IMR-90 (cell line): ENCODE data around the gene GRB10. TPM values are rescaled to one million over a fixed set of nuclear protein-coding genes. Genes with fewer than 3 reads are reported as not detected.

ENCODE experiments used
- ATAC-seq: fragments of 200-7000 bp; cut with Tn5 transposase; 2 replicates; pipeline ENCODE4 v1.9.1; 2020; ENCODE audit warnings: low read depth, mild to moderate bottlenecking, moderate library complexity
- BruUV-seq: library from RNA; stranded (reverse); fragments of 400-500 nt; replicated peaks from 2 replicates; lab custom pipeline; 2021; lab: Mats Ljungman, UMichigan
- CTCF ChIA-PET: fragments of 300-600 bp; formaldehyde crosslinking; extraction: SDS; loops from one replicate; lab custom pipeline; 2021; ENCODE audit warnings: antibody characterized with exemption; lab: Yijun Ruan, JAX
- POLR2A ChIA-PET: fragments of 300-600 bp; sonication (Branson Sonifier 250); formaldehyde crosslinking; loops from one replicate; lab custom pipeline; 2022; ENCODE audit warnings: antibody characterized with exemption; ENCODE audit not compliant: unreplicated experiment; lab: Charles Lee
- DNase-seq: peaks from one replicate; pipeline ENCODE4 v3.0.0; 2013
- H2AFZ ChIP-seq: replicated peaks from 2 replicates; pipeline ENCODE3; 2013; ENCODE audit warnings: low read length, mild to moderate bottlenecking; ENCODE audit not compliant: poor library complexity
- H2AK5ac ChIP-seq: 2 replicates; pipeline ENCODE4 v1.6.1; 2013; ENCODE audit warnings: low read depth, low read length, inconsistent platforms
- H2AK9ac ChIP-seq: replicated peaks from 2 replicates; pipeline ENCODE3; 2013; ENCODE audit warnings: mild to moderate bottlenecking, low read depth, low read length, moderate library complexity; ENCODE audit not compliant: poor library complexity
- H2BK120ac ChIP-seq: 2 replicates; pipeline ENCODE4 v1.6.1; 2013; ENCODE audit warnings: low read depth, low read length, inconsistent platforms
- H2BK15ac ChIP-seq: 3 replicates; pipeline ENCODE4 v1.6.1; 2013; ENCODE audit warnings: low read depth, low read length, inconsistent platforms
- H2BK20ac ChIP-seq: 2 replicates; pipeline ENCODE4 v1.6.1; 2013; ENCODE audit warnings: low read depth, mild to moderate bottlenecking, inconsistent platforms, low read length, moderate library complexity
- H2BK5ac ChIP-seq: 2 replicates; pipeline ENCODE4 v1.6.1; 2013; ENCODE audit warnings: mild to moderate bottlenecking, low read depth, low read length, inconsistent platforms; ENCODE audit not compliant: poor library complexity, severe bottlenecking
- H3K14ac ChIP-seq: replicated peaks from 2 replicates; pipeline ENCODE4 v1.6.1; 2013; ENCODE audit warnings: low read depth, low read length, inconsistent platforms
- H3K18ac ChIP-seq: 2 replicates; pipeline ENCODE4 v1.6.1; 2013; ENCODE audit warnings: low read depth, low read length, control low read depth
- H3K23ac ChIP-seq: 2 replicates; pipeline ENCODE4 v1.6.1; 2013; ENCODE audit warnings: low read depth, low read length, inconsistent platforms
- H3K27ac ChIP-seq: 2 replicates; pipeline ENCODE4 v1.5.1; 2013; ENCODE audit warnings: mild to moderate bottlenecking, control low read depth, low read length; ENCODE audit not compliant: insufficient read depth
- H3K27me3 ChIP-seq: 2 replicates; pipeline ENCODE4 v1.6.1; 2013; ENCODE audit warnings: low read length; ENCODE audit not compliant: control insufficient read depth, insufficient read depth
- H3K36me3 ChIP-seq: 2 replicates; pipeline ENCODE4 v1.6.1; 2013; ENCODE audit warnings: low read length, mixed read lengths; ENCODE audit not compliant: control insufficient read depth, insufficient read depth
- H3K4ac ChIP-seq: 2 replicates; pipeline ENCODE4 v1.6.1; 2013; ENCODE audit warnings: low read depth, low read length, inconsistent platforms
- H3K4me1 ChIP-seq: 2 replicates; pipeline ENCODE4 v1.6.1; 2013; ENCODE audit warnings: low read length, mixed read lengths; ENCODE audit not compliant: control insufficient read depth, insufficient read depth
- H3K4me2 ChIP-seq: 2 replicates; pipeline ENCODE4 v1.6.1; 2013; ENCODE audit warnings: low read depth, mild to moderate bottlenecking, control low read depth, low read length, moderate library complexity
- H3K4me3 ChIP-seq: 2 replicates; pipeline ENCODE4 v1.5.1; 2013; ENCODE audit warnings: low read depth, mild to moderate bottlenecking, control low read depth, low read length, moderate library complexity; ENCODE audit not compliant: insufficient read depth
- H3K56ac ChIP-seq: 2 replicates; pipeline ENCODE4 v1.6.1; 2013; ENCODE audit warnings: low read length, inconsistent platforms; ENCODE audit not compliant: insufficient read depth; ENCODE audit errors: extremely low read depth
- H3K79me1 ChIP-seq, 2 experiments: 2 replicates each; pipeline ENCODE4 v1.6.1; 2013; ENCODE audit warnings: low read length in 2 of 2, inconsistent platforms in 1 of 2, low read depth in 1 of 2
- H3K9ac ChIP-seq: 2 replicates; pipeline ENCODE4 v1.6.1; 2013; ENCODE audit warnings: low read depth, low read length, control low read depth
- H3K9me1 ChIP-seq: 2 replicates; pipeline ENCODE4 v1.6.1; 2013; ENCODE audit warnings: low read length, inconsistent platforms; ENCODE audit not compliant: insufficient read depth
- H3K9me3 ChIP-seq: 2 replicates; pipeline ENCODE4 v1.6.1; 2013; ENCODE audit warnings: low read length; ENCODE audit not compliant: control insufficient read depth, insufficient read depth
- H4K20me1 ChIP-seq: 2 replicates; pipeline ENCODE4 v1.6.1; 2013; ENCODE audit warnings: low read length, inconsistent platforms; ENCODE audit not compliant: insufficient read depth
- H4K5ac ChIP-seq: 2 replicates; pipeline ENCODE4 v1.6.1; 2013; ENCODE audit warnings: mild to moderate bottlenecking, low read depth, low read length, control low read depth
- H4K8ac ChIP-seq, 2 experiments: 2 replicates each; pipeline ENCODE4 v1.6.1; 2013; ENCODE audit warnings: low read depth in 2 of 2, low read length in 2 of 2, control low read depth in 1 of 2, inconsistent platforms in 1 of 2
- H4K91ac ChIP-seq: 2 replicates; pipeline ENCODE4 v1.6.1; 2013; ENCODE audit warnings: low read depth, low read length, inconsistent platforms; ENCODE audit not compliant: insufficient read depth
- BHLHE40 ChIP-seq: fragments of 150-350 bp; IDR thresholded peaks from 2 replicates; pipeline ENCODE4 v1.6.1; 2016; ENCODE audit warnings: mild to moderate bottlenecking, low read depth, low read length
- CEBPB ChIP-seq: IDR thresholded peaks from 2 replicates; pipeline ENCODE4 v1.6.1; 2012; ENCODE audit warnings: low read depth, low read length, improper control_type of control experiment
- CHD1 ChIP-seq: IDR thresholded peaks from 2 replicates; pipeline ENCODE4 v1.6.1; 2012; ENCODE audit warnings: low read depth, low read length, improper control_type of control experiment
- FOS ChIP-seq: fragments of 150-350 bp; IDR thresholded peaks from 2 replicates; pipeline ENCODE4 v1.6.1; 2016; ENCODE audit warnings: low read depth, low read length
- MAFK ChIP-seq: IDR thresholded peaks from 2 replicates; pipeline ENCODE4 v1.6.1; 2012; ENCODE audit warnings: low read depth, low read length, improper control_type of control experiment
- MAZ ChIP-seq: IDR thresholded peaks from 2 replicates; pipeline ENCODE4 v1.6.1; 2012; ENCODE audit warnings: low read depth, mild to moderate bottlenecking, low read length, improper control_type of control experiment, moderate library complexity, borderline replicate concordance
- MXI1 ChIP-seq: IDR thresholded peaks from 2 replicates; pipeline ENCODE4 v1.6.1; 2012; ENCODE audit warnings: low read depth, mild to moderate bottlenecking, low read length, moderate library complexity, borderline replicate concordance
- NFE2L2 ChIP-seq: fragments of 150-350 bp; IDR thresholded peaks from 2 replicates; pipeline ENCODE4 v1.6.1; 2016; ENCODE audit warnings: low read depth, mild to moderate bottlenecking, low read length
- POLR2A ChIP-seq: IDR thresholded peaks from 2 replicates; pipeline ENCODE4 v1.6.1; 2012; ENCODE audit warnings: mild to moderate bottlenecking, low read depth, low read length
- RAD21 ChIP-seq: IDR thresholded peaks from 2 replicates; pipeline ENCODE4 v1.6.1; 2012; ENCODE audit warnings: low read length, improper control_type of control experiment
- RCOR1 ChIP-seq: IDR thresholded peaks from 2 replicates; pipeline ENCODE4 v1.6.1; 2012; ENCODE audit warnings: mild to moderate bottlenecking, low read length, improper control_type of control experiment; ENCODE audit not compliant: insufficient replicate concordance
- RFX5 ChIP-seq: IDR thresholded peaks from 2 replicates; pipeline ENCODE4 v1.8.0; 2012; ENCODE audit warnings: low read depth, mild to moderate bottlenecking, low read length, moderate library complexity
- SMC3 ChIP-seq: fragments of 150-350 bp; IDR thresholded peaks from 2 replicates; pipeline ENCODE4 v1.6.1; 2016; ENCODE audit warnings: low read depth, mild to moderate bottlenecking, antibody characterized with exemption, low read length, moderate library complexity
- WGBS, 2 experiments: methylation state at CpG; one replicate each; pipeline versions ENCODE4 v1.1.5 to v1.1.7; 2013; ENCODE audit warnings: missing lambda C conversion rate in 2 of 2; ENCODE audit not compliant: insufficient read length in 1 of 2; ENCODE audit errors: extremely low coverage in 2 of 2; 5-methylcytosine and 5-hydroxymethylcytosine counted together
- dilution Hi-C: fragments of 300-500 bp; cut with HindIII; formaldehyde crosslinking; loops from one replicate; pipeline ENCODE4 v1.14.3; 2018; ENCODE audit warnings: low sequenced_read_pairs; ENCODE audit not compliant: unreplicated experiment
- in situ Hi-C: fragments of 300-500 bp; cut with MboI; formaldehyde crosslinking; loops from 3 replicates; pipeline ENCODE4 v1.14.3; 2019; ENCODE audit warnings: low sequenced_read_pairs, inconsistent platforms, mixed read lengths
- intact Hi-C: fragments of 100-400 bp; cut with micrococcal nuclease; formaldehyde crosslinking; loops from 2 replicates; pipeline ENCODE4 v1.10.0; 2022
- polyA plus RNA-seq, 3 experiments: library from polyadenylated mRNA; depleted of rRNA; stranded (reverse); fragments of >200 nt; gene quantifications; 2 replicates each; pipeline ENCODE4 v1.2.3, GENCODE V29; 2012; ENCODE audit warnings: low replicate concordance in 1 of 3
- total RNA-seq: library from RNA; depleted of rRNA; stranded (reverse); fragments of >200 nt; gene quantifications from 2 replicates; pipeline ENCODE4 v1.2.3, GENCODE V29; 2012
- TF ChIP-seq, protein P1 (sequence below): fragments of 150-350 bp; IDR thresholded peaks from 2 replicates; pipeline ENCODE4 v1.6.1; 2017; ENCODE audit warnings: mild to moderate bottlenecking, antibody characterized with exemption, low read length, low read depth
- TF ChIP-seq, protein P2 (sequence below): fragments of 150-350 bp; IDR thresholded peaks from 2 replicates; pipeline ENCODE4 v1.6.1; 2016; ENCODE audit warnings: low read depth, mild to moderate bottlenecking, low read length, moderate library complexity, borderline replicate concordance
- TF ChIP-seq, protein P3 (sequence below): conservative IDR thresholded peaks from 2 replicates; pipeline ENCODE4 v1.5.1; 2012; ENCODE audit warnings: mild to moderate bottlenecking, low read depth, low read length, improper control_type of control experiment

Gene GRB10
- total and polyA plus RNA-seq, 2 of the 4 experiments (the other 2 are of a cell fraction), result 6.3 to 15.1 TPM

DNA sequence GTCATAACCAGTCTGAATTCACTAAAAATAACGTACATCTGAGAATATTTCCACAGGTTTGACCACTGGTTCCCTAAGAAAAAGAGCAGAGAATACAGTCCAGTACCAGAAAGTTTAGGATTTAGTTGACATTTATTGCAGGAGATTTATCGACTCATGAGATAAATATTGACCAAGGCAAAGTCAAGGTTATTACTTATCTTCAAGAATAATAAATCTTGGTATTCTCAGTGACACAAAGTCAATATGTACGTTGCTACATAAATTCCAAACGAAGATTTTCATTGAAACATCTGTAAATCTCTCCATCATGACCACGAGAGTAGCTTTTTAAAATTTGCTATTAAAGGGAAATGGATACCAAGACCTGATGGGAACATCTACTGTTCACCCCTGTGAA is 39.4 kb upstream of the GRB10 start:
- Histone ChIP-seq H3K79me1 (no peaks in the 10 kb centered on the region), H4K8ac (no peak overlapping the region), H4K20me1 (0 out of 2 replicates have a peak, but pooled peaks cover 3% of the 10 kb centered on the region), H3K14ac (no peak overlapping the region), H3K9me3 (no peaks in the 10 kb centered on the region), H3K36me3 (no peaks in the 10 kb centered on the region), H3K27ac (no peak overlapping the region), H3K4me2 (no peak overlapping the region), H2AFZ (no peak overlapping the region), H3K9me1 (peaks cover 5% of the 10 kb centered on the region; the same call in 1 of the 2 replicates), H3K27me3 (peaks cover 9% of the 10 kb centered on the region), H2AK9ac (no peak overlapping the region), H2AK5ac (no peak overlapping the region), H3K4ac (no peak overlapping the region), H3K56ac (no peak overlapping the region), H2BK15ac (no peak overlapping the region), H3K9ac (no peak overlapping the region), H3K4me1 (peaks cover 4% of the 10 kb centered on the region), H4K5ac (no peak overlapping the region), H4K91ac (no peak overlapping the region), H3K4me3 (no peak overlapping the region), H2BK20ac (no peak overlapping the region), H2BK5ac (no peak overlapping the region), H3K23ac (no peak overlapping the region), H2BK120ac (no peak overlapping the region), H3K18ac (no peak overlapping the region)
- ChIA-PET POLR2A (no interaction called here), CTCF (no interaction called here)
- WGBS, 2 experiments, result no CpG with 5 or more reads among the region's 5 CpGs
- TF ChIP-seq CHD1 (no peak), MXI1 (no peak), MAFK (no peak), FOS (no peak), RAD21 (no peak), RCOR1 (no peak), NFE2L2 (no peak), POLR2A (no peak), MAZ (no peak), BHLHE40 (no peak), CEBPB (no peak), RFX5 (no peak), SMC3 (no peak)
- TF ChIP-seq, protein P1, sequence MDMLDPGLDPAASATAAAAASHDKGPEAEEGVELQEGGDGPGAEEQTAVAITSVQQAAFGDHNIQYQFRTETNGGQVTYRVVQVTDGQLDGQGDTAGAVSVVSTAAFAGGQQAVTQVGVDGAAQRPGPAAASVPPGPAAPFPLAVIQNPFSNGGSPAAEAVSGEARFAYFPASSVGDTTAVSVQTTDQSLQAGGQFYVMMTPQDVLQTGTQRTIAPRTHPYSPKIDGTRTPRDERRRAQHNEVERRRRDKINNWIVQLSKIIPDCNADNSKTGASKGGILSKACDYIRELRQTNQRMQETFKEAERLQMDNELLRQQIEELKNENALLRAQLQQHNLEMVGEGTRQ, result no peak
- TF ChIP-seq, protein P2, sequence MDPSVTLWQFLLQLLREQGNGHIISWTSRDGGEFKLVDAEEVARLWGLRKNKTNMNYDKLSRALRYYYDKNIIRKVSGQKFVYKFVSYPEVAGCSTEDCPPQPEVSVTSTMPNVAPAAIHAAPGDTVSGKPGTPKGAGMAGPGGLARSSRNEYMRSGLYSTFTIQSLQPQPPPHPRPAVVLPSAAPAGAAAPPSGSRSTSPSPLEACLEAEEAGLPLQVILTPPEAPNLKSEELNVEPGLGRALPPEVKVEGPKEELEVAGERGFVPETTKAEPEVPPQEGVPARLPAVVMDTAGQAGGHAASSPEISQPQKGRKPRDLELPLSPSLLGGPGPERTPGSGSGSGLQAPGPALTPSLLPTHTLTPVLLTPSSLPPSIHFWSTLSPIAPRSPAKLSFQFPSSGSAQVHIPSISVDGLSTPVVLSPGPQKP, result no peak
- TF ChIP-seq, protein P3, sequence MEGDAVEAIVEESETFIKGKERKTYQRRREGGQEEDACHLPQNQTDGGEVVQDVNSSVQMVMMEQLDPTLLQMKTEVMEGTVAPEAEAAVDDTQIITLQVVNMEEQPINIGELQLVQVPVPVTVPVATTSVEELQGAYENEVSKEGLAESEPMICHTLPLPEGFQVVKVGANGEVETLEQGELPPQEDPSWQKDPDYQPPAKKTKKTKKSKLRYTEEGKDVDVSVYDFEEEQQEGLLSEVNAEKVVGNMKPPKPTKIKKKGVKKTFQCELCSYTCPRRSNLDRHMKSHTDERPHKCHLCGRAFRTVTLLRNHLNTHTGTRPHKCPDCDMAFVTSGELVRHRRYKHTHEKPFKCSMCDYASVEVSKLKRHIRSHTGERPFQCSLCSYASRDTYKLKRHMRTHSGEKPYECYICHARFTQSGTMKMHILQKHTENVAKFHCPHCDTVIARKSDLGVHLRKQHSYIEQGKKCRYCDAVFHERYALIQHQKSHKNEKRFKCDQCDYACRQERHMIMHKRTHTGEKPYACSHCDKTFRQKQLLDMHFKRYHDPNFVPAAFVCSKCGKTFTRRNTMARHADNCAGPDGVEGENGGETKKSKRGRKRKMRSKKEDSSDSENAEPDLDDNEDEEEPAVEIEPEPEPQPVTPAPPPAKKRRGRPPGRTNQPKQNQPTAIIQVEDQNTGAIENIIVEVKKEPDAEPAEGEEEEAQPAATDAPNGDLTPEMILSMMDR, result no peak
- no TSS peak for BruUV-seq
- intact Hi-C loops, result no loop called here
- in situ Hi-C loops, result no loop called here
- dilution Hi-C loops, result no loop called here
- ATAC-seq (no peak), DNase-seq (no peak)
